ENCODE measurements around the gene SLC35G6. TPM values are rescaled to one million over a fixed set of nuclear protein-coding genes. Genes with fewer than 3 reads are reported as not detected.

SLC35G6 gene
- total and polyA plus RNA-seq, 2 of the 13 experiments (the other 11 are each of a cell fraction or from before 2014, with no cell fraction given), result 0.07 TPM; not detected in 1

DNA sequence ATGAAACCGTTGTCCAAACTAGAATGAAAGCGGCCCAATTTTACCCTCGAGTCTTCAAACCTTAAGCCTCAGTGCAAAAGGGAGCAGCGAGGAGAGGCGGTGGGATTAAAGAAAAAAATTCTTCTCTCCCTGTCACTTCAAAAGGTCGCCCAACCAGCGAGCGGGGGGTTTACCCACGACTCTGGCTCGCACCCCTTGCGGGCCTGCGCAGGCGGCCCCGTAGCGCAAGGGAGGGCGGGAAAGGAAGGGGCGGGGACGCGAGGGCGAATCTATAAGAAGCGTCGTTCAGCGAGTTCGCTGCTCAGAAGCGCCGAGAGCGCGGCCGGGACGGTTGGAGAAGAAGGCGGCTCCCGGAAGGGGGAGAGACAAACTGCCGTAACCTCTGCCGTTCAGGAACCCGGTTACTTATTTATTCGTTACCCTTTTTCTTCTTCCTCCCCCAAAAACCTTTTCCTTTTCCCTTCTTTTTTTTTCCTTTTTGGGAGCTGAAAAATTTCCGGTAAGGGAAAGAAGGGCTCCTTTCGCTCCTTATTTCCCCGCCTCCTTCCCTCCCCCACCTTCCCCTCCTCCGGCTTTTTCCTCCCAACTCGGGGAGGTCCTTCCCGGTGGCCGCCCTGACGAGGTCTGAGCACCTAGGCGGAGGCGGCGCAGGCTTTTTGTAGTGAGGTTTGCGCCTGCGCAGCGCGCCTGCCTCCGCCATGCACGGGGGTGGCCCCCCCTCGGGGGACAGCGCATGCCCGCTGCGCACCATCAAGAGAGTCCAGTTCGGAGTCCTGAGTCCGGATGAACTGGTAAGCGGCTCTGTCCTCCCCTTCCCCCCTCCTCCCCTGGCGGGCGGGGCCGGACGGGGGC is 3.0 kb downstream of the SLC35G6 start, which contains the start of gene POLR2A (continued):
- peak; percentile 84; the same call in 1 of the 2 replicates for TF ChIP-seq ZFP37 (CRISPR knock-in tag; IDR thresholded peaks at IDR 0.05; ENCODE audit: borderline replicate concordance)
- no peak for TF ChIP-seq AKAP8 (CRISPR knock-in tag; IDR thresholded peaks at IDR 0.05)
- peak; percentile 93; the same call in 1 of the 2 replicates for TF ChIP-seq KLF12 (CRISPR knock-in tag; IDR thresholded peaks at IDR 0.05; ENCODE audit: borderline replicate concordance)
- peak; percentile 69; the same call in 1 of the 2 replicates for TF ChIP-seq MIER3 (CRISPR knock-in tag; IDR thresholded peaks at IDR 0.05; ENCODE audit: borderline replicate concordance)
- TF ChIP-seq, protein P1, sequence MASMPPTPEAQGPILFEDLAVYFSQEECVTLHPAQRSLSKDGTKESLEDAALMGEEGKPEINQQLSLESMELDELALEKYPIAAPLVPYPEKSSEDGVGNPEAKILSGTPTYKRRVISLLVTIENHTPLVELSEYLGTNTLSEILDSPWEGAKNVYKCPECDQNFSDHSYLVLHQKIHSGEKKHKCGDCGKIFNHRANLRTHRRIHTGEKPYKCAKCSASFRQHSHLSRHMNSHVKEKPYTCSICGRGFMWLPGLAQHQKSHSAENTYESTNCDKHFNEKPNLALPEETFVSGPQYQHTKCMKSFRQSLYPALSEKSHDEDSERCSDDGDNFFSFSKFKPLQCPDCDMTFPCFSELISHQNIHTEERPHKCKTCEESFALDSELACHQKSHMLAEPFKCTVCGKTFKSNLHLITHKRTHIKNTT (CRISPR knock-in tag; IDR thresholded peaks at IDR 0.05), result no peak
- no peak for TF ChIP-seq CAMTA2 (CRISPR knock-in tag; IDR thresholded peaks at IDR 0.05; ENCODE audit: borderline replicate concordance)
- no peak for TF ChIP-seq ZNF326 (CRISPR knock-in tag; IDR thresholded peaks at IDR 0.05; ENCODE audit: borderline replicate concordance)
- peak; percentile 55; the same call in 1 of the 2 replicates for TF ChIP-seq TGIF2 (CRISPR knock-in tag; IDR thresholded peaks at IDR 0.05)
- TF ChIP-seq, protein P2, sequence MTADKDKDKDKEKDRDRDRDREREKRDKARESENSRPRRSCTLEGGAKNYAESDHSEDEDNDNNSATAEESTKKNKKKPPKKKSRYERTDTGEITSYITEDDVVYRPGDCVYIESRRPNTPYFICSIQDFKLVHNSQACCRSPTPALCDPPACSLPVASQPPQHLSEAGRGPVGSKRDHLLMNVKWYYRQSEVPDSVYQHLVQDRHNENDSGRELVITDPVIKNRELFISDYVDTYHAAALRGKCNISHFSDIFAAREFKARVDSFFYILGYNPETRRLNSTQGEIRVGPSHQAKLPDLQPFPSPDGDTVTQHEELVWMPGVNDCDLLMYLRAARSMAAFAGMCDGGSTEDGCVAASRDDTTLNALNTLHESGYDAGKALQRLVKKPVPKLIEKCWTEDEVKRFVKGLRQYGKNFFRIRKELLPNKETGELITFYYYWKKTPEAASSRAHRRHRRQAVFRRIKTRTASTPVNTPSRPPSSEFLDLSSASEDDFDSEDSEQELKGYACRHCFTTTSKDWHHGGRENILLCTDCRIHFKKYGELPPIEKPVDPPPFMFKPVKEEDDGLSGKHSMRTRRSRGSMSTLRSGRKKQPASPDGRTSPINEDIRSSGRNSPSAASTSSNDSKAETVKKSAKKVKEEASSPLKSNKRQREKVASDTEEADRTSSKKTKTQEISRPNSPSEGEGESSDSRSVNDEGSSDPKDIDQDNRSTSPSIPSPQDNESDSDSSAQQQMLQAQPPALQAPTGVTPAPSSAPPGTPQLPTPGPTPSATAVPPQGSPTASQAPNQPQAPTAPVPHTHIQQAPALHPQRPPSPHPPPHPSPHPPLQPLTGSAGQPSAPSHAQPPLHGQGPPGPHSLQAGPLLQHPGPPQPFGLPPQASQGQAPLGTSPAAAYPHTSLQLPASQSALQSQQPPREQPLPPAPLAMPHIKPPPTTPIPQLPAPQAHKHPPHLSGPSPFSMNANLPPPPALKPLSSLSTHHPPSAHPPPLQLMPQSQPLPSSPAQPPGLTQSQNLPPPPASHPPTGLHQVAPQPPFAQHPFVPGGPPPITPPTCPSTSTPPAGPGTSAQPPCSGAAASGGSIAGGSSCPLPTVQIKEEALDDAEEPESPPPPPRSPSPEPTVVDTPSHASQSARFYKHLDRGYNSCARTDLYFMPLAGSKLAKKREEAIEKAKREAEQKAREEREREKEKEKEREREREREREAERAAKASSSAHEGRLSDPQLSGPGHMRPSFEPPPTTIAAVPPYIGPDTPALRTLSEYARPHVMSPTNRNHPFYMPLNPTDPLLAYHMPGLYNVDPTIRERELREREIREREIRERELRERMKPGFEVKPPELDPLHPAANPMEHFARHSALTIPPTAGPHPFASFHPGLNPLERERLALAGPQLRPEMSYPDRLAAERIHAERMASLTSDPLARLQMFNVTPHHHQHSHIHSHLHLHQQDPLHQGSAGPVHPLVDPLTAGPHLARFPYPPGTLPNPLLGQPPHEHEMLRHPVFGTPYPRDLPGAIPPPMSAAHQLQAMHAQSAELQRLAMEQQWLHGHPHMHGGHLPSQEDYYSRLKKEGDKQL (CRISPR knock-in tag; IDR thresholded peaks at IDR 0.05; ENCODE audit: low read depth), result peak; percentile 75
- TF ChIP-seq ZSCAN9 (CRISPR knock-in tag; IDR thresholded peaks at IDR 0.05; ENCODE audit: borderline replicate concordance), result peak; percentile 92
- peak; percentile 37 for TF ChIP-seq WIZ (CRISPR knock-in tag; IDR thresholded peaks at IDR 0.05)
- TF ChIP-seq, protein P3, sequence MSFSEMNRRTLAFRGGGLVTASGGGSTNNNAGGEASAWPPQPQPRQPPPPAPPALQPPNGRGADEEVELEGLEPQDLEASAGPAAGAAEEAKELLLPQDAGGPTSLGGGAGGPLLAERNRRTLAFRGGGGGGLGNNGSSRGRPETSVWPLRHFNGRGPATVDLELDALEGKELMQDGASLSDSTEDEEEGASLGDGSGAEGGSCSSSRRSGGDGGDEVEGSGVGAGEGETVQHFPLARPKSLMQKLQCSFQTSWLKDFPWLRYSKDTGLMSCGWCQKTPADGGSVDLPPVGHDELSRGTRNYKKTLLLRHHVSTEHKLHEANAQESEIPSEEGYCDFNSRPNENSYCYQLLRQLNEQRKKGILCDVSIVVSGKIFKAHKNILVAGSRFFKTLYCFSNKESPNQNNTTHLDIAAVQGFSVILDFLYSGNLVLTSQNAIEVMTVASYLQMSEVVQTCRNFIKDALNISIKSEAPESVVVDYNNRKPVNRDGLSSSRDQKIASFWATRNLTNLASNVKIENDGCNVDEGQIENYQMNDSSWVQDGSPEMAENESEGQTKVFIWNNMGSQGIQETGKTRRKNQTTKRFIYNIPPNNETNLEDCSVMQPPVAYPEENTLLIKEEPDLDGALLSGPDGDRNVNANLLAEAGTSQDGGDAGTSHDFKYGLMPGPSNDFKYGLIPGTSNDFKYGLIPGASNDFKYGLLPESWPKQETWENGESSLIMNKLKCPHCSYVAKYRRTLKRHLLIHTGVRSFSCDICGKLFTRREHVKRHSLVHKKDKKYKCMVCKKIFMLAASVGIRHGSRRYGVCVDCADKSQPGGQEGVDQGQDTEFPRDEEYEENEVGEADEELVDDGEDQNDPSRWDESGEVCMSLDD (CRISPR knock-in tag; IDR thresholded peaks at IDR 0.05; ENCODE audit: borderline replicate concordance), result peak; percentile 76; the same call in 1 of the 2 replicates
- TF ChIP-seq EED (CRISPR knock-in tag; IDR thresholded peaks at IDR 0.05), result no peak
- no peak for TF ChIP-seq GFI1 (CRISPR knock-in tag; IDR thresholded peaks at IDR 0.05; ENCODE audit: borderline replicate concordance)
- TF ChIP-seq, protein P4, sequence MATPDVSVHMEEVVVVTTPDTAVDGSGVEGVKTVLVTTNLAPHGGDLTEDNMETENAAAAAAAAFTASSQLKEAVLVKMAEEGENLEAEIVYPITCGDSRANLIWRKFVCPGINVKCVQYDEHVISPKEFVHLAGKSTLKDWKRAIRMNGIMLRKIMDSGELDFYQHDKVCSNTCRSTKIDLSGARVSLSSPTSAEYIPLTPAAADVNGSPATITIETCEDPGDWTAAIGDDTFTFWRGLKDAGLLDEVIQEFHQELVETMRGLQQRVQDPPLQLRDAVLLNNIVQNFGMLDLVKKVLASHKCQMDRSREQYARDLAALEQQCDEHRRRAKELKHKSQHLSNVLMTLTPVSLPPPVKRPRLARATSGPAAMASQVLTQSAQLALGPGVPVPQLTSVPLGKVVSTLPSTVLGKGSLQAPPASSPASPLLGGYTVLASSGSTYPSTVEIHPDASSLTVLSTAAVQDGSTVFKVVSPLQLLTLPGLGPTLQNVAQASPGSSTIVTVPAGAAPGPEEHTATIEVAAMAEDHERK (CRISPR knock-in tag; IDR thresholded peaks at IDR 0.05; ENCODE audit: low read depth), result peak; percentile 37; the same call in 1 of the 2 replicates
- TF ChIP-seq KDM4B (CRISPR knock-in tag; IDR thresholded peaks at IDR 0.05), result peak; percentile 59; the same call in 1 of the 2 replicates
- TF ChIP-seq DNMT1 (CRISPR knock-in tag; IDR thresholded peaks at IDR 0.05), result no peak
- TF ChIP-seq PHF21A (CRISPR knock-in tag; IDR thresholded peaks at IDR 0.05), result peak; percentile 91

Data from HepG2 (cell line).